PC-9 (cell line): ENCODE results near the gene ATP2C1. TPM values are rescaled to one million over a fixed set of nuclear protein-coding genes. Genes with fewer than 3 reads are reported as not detected.

Experiments
- BruUV-seq: library from RNA; stranded (reverse); fragments of 400-500 nt; replicated peaks from 2 replicates; lab custom pipeline; 2021; lab: Mats Ljungman, UMichigan
- CTCF ChIA-PET: fragments of 300-600 bp; sonication (Branson Sonifier 250); formaldehyde crosslinking; loops from one replicate; lab custom pipeline; 2022; ENCODE audit warnings: antibody characterized with exemption; lab: Charles Lee
- POLR2A ChIA-PET: fragments of 300-600 bp; sonication (Branson Sonifier 250); formaldehyde crosslinking; loops from one replicate; lab custom pipeline; 2022; ENCODE audit warnings: antibody characterized with exemption; ENCODE audit not compliant: unreplicated experiment; lab: Charles Lee
- DNase-seq, 2 experiments: peaks; one replicate each; pipeline versions ENCODE4 v3.0.0 to v3.0.0-alpha.2; 2015 to 2022; ENCODE audit warnings: mixed read lengths in 1 of 2
- H2AFZ ChIP-seq: fragments of 200-600 bp; sonication (generic); 2 replicates; pipeline ENCODE4 v1.8.1; 2017; ENCODE audit warnings: antibody characterized with exemption
- H3F3A ChIP-seq: fragments of 200-600 bp; sonication (generic); 2 replicates; pipeline ENCODE4 v1.8.1; 2017; ENCODE audit warnings: antibody characterized with exemption, mild to moderate bottlenecking, low read depth; ENCODE audit not compliant: insufficient read depth
- H3K27ac ChIP-seq: fragments of 200-600 bp; sonication (generic); 2 replicates; pipeline ENCODE4 v1.6.1; 2016; ENCODE audit warnings: mixed run types
- H3K27me3 ChIP-seq: fragments of 200-600 bp; sonication (generic); 2 replicates; pipeline ENCODE4 v1.6.1; 2016; ENCODE audit warnings: low read depth, mixed run types; ENCODE audit not compliant: insufficient read depth
- H3K36me3 ChIP-seq: fragments of 200-600 bp; sonication (generic); 2 replicates; pipeline ENCODE4 v1.6.1; 2016; ENCODE audit warnings: low read depth, mixed run types
- H3K4me1 ChIP-seq: fragments of 200-600 bp; sonication (generic); replicated peaks from 2 replicates; pipeline ENCODE4 v1.6.1; 2016; ENCODE audit warnings: mixed run types; ENCODE audit not compliant: insufficient read depth
- H3K4me2 ChIP-seq: fragments of 200-600 bp; sonication (generic); 2 replicates; pipeline ENCODE4 v1.6.1; 2017; ENCODE audit warnings: mixed run types
- H3K4me3 ChIP-seq: fragments of 200-600 bp; sonication (generic); 2 replicates; pipeline ENCODE4 v1.6.1; 2016; ENCODE audit warnings: mixed run types
- H3K79me2 ChIP-seq: fragments of 200-600 bp; sonication (generic); 2 replicates; pipeline ENCODE4 v1.6.1; 2017; ENCODE audit warnings: low read depth, mixed run types
- H3K9me2 ChIP-seq: fragments of 200-600 bp; sonication (generic); 2 replicates; pipeline ENCODE4 v1.8.1; 2017; ENCODE audit warnings: mild to moderate bottlenecking; ENCODE audit not compliant: insufficient read depth
- H3K9me3 ChIP-seq: fragments of 200-600 bp; sonication (generic); 2 replicates; pipeline ENCODE4 v1.8.1; 2016; ENCODE audit warnings: low read depth; ENCODE audit not compliant: insufficient read depth
- H4K20me1 ChIP-seq: fragments of 200-600 bp; sonication (generic); 2 replicates; pipeline ENCODE4 v1.8.1; 2017; ENCODE audit not compliant: insufficient read depth
- CTCF ChIP-seq: fragments of 200-600 bp; sonication (generic); conservative IDR thresholded peaks from 2 replicates; pipeline ENCODE4 v1.6.1; 2017; ENCODE audit warnings: mixed run types, antibody characterized with exemption, mild to moderate bottlenecking, moderate library complexity
- EZH2 ChIP-seq: fragments of 200-600 bp; sonication (generic); IDR thresholded peaks from 2 replicates; pipeline ENCODE4 v1.8.0; 2017; ENCODE audit warnings: antibody characterized with exemption, low read depth
- intact Hi-C: fragments of 100-400 bp; cut with micrococcal nuclease; formaldehyde crosslinking; loops from one replicate; pipeline ENCODE4 v1.10.0; 2022; ENCODE audit not compliant: unreplicated experiment
- total RNA-seq: library from RNA; stranded (reverse); gene quantifications from 2 replicates; pipeline ENCODE4 v1.2.3, GENCODE V29; 2021

ATP2C1 gene
- total RNA-seq, 1 experiment from 2014 or later: 101 TPM

- H3K27ac ChIP-seq: no peak overlapping the region
- TF ChIP-seq EZH2 (no peak), CTCF (no peak)
These were observed 87.6 kb downstream of the ATP2C1 start for GRCh38 chr3:130981469-130981868.

DNA sequence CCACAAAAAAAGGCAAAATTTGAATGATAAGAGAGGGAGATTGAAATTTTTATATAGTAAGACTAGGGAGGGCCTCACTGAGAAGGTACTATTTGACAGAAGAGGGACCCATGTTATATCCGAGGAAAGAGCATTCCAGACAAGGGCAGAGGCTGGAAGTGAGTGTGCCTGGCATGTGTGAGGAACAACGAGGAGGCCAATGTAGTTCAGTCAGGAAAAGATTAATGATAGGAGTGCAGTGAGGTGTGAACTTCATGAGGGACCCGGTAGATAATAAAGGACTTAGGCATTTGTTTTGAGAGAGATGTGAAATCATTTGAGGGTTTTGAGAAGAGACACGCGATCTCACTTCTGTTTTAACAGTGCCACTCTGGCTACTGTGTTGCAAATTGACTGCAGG is 96.4 kb downstream of the ATP2C1 start:
- TF ChIP-seq EZH2 (no peak), CTCF (no peak)
- ChIA-PET CTCF (no interaction called here), POLR2A (no interaction called here)
- H3F3A ChIP-seq: no peaks in the 10 kb centered on the region
- H3K36me3 ChIP-seq: no peaks in the 10 kb centered on the region
- no peaks in the 10 kb centered on the region for H4K20me1 ChIP-seq
- H2AFZ ChIP-seq: no peak overlapping the region
- H3K27ac ChIP-seq: no peak overlapping the region
- no peak for DNase-seq
- no peak overlapping the region for H3K4me2 ChIP-seq
- H3K9me3 ChIP-seq: no peaks in the 10 kb centered on the region
- intact Hi-C loops: no loop called here
- no peaks in the 10 kb centered on the region for H3K79me2 ChIP-seq
- H3K9me2 ChIP-seq: no peaks in the 10 kb centered on the region; the same call in 1 of the 2 replicates
- BruUV-seq: no TSS peak
- H3K4me3 ChIP-seq: no peak overlapping the region
- no peaks in the 10 kb centered on the region for H3K4me1 ChIP-seq
- H3K27me3 ChIP-seq: no peaks in the 10 kb centered on the region

More at GRCh38 chr3:130981469-130981868, 87.6 kb downstream of the ATP2C1 start:
- H3K4me3 ChIP-seq: no peak overlapping the region
- DNase-seq: no peak
- no peaks in the 10 kb centered on the region for H3K27me3 ChIP-seq
- no peaks in the 10 kb centered on the region for H3K4me1 ChIP-seq
- intact Hi-C loops: no loop called here
- ChIA-PET CTCF (no interaction called here), POLR2A (no interaction called here)
- no peaks in the 10 kb centered on the region; the same call in 1 of the 2 replicates for H3K9me2 ChIP-seq
- H2AFZ ChIP-seq: no peak overlapping the region
- BruUV-seq: no TSS peak
- H3K4me2 ChIP-seq: no peak overlapping the region
- peaks cover 4% of the 10 kb centered on the region; the same call in 1 of the 2 replicates for H3K36me3 ChIP-seq
- H3K9me3 ChIP-seq: no peaks in the 10 kb centered on the region
- H3K79me2 ChIP-seq: no peaks in the 10 kb centered on the region; the same call in 1 of the 2 replicates
- H4K20me1 ChIP-seq: no peaks in the 10 kb centered on the region
- 0 out of 2 replicates have a peak, but pooled peaks cover 4% of the 10 kb centered on the region for H3F3A ChIP-seq

DNA sequence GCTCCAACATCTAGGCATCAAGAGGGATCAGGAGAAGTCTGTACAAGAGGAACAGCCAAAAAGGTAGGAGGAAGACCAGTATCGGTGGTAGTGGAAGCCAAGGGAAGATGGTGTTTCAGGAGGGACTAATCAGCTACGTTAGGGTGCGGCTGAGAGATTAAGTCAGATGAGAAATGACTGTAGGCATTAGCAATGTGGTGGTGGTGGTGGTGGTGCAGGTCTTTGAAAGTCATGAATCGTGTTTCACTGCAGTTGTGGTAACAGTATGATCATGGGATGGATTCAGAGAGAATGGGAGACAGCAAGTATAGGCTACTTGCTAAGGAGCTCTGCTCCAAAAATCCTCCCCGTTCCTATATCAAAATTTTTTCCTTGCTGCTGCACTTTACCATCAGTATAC is 97.2 kb downstream of the ATP2C1 start:
- H3K4me1 ChIP-seq: no peaks in the 10 kb centered on the region
- H3K27me3 ChIP-seq: no peaks in the 10 kb centered on the region
- TF ChIP-seq EZH2 (no peak), CTCF (no peak)
- H3K9me2 ChIP-seq: no peaks in the 10 kb centered on the region; the same call in 1 of the 2 replicates
- no peaks in the 10 kb centered on the region for H4K20me1 ChIP-seq
- intact Hi-C loops: no loop called here
- H2AFZ ChIP-seq: no peak overlapping the region
- POLR2A ChIA-PET: interaction anchor here (0.6 kb wide), 1 partner anchor 41 kb away, joined by 10 read pairs; no protein-coding TSS in a partner anchor
- H3F3A ChIP-seq: no peaks in the 10 kb centered on the region
- H3K4me2 ChIP-seq: no peak overlapping the region
- H3K27ac ChIP-seq: no peak overlapping the region
- H3K4me3 ChIP-seq: no peak overlapping the region
- no TSS peak for BruUV-seq
- no peaks in the 10 kb centered on the region for H3K9me3 ChIP-seq
- no peaks in the 10 kb centered on the region for H3K36me3 ChIP-seq
- DNase-seq: no peak
- CTCF ChIA-PET: interaction anchor here (0.6 kb wide), 1 partner anchor 1322 kb away, joined by 6 read pairs; no protein-coding TSS in a partner anchor
- no peaks in the 10 kb centered on the region for H3K79me2 ChIP-seq
